Measurements from ENCODE around the gene CEMIP2.
"Not testable (repeated sequence)": the region's sequence is repeated elsewhere in the genome, so short reads cannot be mapped to it uniquely, and the experiment has no call there.

Gene CEMIP2

DNA sequence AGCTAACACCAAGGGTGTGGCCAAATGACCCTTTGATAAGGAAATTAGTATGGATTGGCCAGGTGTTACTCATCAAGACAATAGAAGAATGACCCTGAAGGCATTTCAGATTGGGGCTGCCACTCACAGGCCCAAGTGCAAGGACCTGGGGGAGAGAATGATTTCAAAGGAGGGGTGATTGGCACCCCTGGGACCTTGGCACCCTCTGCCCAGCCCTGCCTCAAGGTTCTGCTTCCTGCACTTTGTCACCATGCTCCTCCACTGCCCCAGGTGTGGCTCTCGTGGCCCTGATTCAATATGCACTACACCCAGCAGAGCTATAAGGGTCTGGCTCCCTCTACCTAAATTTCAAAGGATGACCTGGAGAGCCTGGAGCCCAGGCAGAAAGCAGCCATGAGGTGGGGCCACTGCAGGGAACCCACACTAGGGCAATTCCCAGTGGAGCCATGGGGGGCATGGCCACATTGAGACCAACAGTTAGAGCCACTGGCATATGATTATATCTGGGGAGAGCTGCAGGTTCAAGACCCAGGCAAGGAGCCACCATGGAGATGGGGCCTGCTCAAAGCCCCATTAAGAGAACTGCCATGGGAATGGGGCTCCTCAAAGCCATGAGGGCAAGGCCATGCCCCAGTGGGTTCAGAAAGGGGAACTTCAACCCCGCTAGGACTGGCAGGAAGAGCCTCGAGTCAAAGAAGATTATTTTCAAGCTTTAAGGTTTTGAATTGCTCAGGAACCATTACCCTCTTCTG is 93.0 kb downstream of the CEMIP2 start:
- no peak for DNase-seq (ENCODE audit: low read depth)

DNA sequence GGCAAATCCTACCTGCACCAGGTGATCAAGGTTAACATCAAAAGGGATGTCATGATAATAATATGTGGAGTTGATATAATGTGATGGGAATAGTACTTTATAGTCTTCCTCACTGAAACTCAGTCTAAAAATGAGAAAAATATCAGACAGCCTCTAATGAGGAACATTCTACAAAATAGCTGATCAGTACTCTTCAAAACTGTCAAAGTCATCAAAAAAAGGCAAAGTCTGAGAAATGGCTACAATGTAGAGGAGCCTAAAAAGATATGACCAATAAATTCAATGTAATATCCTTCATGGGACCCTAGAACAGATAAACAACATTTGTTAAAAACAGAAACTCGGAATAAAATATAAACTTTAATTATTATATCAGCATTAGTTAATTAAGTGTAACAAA is 95.7 kb downstream of the CEMIP2 start:
- DNase-seq (ENCODE audit: low read depth) = no peak

DNA sequence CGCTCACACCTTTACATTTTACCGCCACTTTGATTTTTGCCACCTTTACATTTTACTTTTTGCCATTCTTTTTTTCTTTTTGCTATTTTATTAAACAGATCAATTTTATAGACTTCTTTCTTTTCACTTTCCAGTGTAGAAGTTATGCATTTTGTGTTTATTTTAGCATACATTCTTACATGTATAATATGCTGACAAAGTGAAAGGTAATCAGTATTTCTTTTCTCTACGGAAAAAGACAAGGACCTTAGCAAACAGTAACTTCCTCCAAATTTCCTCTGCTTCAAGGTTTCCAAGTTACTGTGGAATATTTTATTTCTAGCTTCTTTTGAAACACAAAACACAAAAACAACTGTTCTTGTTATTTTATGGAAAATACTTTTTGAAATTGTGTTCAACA is 97.0 kb downstream of the CEMIP2 start:
- no peak for DNase-seq (ENCODE audit: low read depth)

DNA sequence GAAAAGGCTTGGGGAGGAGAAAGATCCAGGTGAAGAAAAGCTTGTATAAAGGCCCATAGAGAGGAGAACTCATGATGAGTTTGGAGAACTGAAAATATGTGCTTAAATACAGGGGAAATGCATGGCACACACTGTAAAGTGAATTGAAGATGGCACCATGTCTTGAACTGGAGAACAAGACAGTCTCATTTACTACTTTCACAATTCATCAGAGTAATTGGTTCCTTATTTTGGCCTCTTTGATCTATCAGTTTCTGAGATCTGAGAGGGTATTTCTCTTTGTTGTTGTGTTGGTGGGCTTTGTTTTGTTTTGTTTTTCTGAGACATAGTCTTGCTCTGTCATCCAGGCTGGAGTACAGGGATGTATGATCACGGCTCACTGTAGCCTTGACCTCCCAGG is 98.2 kb downstream of the CEMIP2 start:
- DNase-seq (ENCODE audit: low read depth) = no peak

DNA sequence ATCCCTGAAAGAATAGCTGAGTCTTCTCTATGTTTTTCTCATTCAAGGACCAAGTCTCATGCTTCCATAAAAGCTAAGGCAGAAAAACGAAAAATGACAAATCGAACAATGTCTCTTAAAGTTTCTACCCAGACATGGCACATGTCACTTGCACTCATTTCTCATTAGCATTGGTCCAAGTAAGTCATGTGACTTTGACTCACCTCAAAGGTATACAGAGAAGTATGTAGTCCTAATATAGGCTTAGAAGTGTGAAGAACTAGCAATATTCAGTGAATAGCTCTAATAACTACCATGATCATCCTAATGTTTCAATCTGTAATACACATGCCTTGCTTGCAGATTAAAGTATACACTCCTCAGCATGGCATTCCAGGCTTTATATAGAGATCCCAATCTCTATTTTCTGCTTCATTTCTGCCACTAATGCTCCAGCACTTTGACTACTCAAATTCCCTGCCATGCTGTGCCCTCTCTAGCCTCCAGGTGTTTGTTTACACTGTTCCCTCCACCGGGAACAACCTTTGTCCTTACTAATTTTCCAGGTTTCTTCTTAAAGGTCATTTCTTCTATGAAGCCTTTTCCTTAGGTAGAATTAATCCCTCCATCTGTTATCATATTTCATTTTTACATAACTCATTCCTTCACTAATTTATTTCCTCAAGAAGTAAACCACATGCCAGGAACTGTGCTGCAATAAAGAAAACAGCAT is 98.9 kb downstream of the CEMIP2 start:
- no peak for DNase-seq (ENCODE audit: low read depth)

DNA sequence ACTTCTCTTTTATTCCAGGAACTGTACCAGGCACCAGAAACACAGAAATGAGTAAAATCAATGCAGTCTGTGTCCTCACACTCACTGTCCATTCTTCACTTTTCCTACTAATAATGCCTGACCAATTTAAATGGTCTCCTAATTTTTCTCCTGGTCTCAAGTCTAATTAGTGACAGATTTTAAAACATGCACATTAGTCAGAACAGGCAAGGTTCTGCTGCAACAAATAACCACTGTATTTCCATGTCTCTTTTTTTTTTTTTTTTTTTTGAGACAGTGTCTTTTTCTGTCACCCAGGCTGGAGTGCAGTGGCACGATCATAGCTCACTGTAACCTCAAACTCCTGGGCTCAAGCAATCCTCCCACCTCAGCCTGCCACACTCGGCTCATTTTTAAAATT is 99.6 kb downstream of the CEMIP2 start:
- no peak for DNase-seq (ENCODE audit: low read depth)

DNA sequence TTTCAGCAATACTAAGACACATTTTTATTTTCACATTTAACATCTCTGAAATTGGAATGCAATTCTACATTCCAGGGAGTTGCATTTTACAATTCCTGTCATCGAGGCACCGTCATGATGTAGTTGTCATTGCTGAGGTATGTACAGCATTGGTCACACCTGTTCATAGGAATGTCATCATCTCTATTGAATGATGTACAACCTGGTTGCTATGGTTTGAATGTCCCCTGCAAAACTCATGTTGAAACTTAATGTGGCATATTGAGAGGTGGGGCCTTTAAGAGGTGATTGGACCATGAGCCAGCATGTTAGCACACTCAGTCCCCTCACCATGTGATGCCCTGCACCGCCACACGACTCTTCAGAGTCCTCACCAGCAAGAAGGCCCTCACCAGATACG is 103.1 kb downstream of the CEMIP2 start:
- no peak for DNase-seq (ENCODE audit: low read depth)

DNA sequence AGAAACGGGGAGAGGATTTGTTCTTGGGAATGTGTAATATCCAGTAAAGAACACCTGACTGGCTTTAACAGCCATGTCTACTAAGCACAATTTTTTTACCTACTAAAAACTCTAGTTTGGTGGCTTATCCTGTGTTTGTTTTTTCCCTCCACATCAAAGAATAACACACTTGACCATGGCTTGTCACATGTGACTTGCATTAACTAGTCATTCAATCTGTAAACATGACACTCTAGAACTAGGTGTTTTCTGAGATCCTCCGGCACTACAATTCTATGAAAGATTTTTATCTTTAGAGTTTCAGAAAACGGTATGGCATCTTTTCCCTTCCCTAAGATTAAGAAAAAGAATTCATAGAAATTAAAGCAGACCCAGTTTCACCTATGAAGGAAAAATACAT is 103.7 kb downstream of the CEMIP2 start:
- DNase-seq (ENCODE audit: low read depth) = no peak

DNA sequence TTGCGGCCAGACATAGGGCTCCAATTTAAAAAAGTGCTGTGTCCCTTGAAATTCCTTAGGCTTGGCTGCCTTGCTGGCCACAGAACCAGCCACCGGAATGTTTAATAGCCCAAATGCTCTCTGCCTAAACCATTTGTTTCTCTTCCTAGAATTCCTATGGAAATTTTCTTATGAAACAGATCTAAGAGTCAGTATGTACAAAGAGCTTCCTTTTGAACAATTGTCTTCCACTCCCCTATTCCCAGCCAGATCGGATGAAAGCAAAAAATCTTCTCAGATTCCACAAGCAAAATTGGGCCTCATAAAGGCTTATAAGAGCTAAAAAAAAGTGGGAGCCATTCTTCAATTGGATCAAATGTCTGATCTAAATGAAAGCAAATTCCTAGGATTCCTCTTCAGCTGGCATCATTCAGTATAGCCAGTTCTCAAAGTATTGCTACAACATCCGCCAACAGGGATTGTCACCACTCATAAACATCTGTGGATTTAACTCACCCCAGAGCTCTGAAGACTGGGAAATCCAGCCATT is 104.3 kb downstream of the CEMIP2 start:
- DNase-seq (ENCODE audit: low read depth) = no peak

DNA sequence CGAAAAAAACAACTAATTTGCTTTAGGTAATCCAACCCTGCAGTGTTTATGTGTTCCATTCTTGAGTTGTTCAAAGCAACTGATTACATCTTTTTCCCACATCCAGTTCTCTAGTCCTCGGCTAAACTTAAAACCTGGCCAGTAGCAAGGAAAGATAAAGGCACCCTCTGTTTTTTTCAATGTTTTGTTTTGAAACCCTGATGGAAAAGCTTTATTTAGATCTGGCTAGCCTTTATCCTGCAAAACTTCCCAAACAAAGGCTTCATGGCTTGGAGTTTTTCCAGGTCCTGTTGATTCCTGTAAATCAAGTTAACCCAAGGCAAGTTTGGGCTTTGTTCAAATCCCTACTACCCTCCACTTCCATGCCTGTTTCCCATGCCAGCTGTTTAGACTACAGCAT is 105.1 kb downstream of the CEMIP2 start:
- no peak for DNase-seq (ENCODE audit: low read depth)

DNA sequence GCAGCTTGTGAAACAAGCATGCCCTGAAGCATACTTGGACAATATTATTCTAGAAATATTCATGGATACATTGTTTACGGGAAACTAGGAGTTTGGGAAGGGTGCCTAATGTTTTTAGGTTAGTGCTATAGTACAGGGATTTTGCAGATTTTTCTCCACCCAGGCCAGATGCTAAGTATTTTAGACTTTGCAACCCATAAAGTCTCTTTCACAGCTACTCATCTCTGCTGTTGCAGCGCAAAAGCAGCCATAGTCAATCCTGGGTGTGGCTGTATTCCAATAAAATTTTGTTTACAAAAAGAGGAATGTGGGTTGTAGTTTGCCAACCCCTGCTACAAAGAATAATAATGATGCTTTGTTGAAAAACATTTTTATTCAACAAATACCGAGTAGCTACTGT is 106.2 kb downstream of the CEMIP2 start:
- DNase-seq (ENCODE audit: low read depth) = no peak

DNA sequence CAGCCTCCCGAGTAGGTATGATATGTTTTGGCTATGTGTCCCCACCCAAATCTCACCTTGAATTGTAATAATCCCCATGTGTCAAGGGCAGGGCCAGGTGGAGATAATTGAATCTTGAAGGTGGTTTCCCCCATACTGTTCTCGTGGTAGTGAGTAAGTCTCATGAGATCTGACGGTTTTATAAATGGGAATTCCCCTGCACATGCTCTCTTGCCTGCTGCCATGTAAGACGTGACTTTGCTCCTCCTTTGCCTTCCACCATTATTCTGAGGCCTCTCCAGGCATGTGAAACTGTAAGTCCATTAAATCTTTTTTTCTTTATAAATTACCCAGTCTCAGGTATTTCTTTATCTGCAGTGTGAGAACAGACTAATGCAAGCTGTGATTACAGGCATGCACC is 111.0 kb downstream of the CEMIP2 start:
- DNase-seq (ENCODE audit: low read depth) = not testable (repeated sequence)

DNA sequence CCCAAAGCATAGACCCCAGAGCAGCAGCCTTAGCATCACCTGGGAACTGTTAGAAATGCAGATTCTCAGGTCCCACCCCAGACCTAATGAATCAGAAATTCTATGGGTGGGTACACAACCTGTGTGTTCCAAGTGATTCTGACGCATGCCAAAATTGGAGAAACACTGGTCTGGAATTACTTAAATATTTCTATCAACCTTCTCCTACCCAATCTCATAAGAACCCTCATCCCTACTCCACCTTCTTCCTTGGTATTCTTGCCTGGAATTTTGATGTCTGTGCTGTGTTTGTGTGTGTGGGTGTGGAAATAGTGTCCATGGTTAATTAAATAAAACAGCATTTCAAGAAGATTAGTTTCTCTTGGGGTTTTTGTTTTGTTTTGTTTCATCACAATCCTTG is 111.8 kb downstream of the CEMIP2 start:
- DNase-seq (ENCODE audit: low read depth) = no peak

DNA sequence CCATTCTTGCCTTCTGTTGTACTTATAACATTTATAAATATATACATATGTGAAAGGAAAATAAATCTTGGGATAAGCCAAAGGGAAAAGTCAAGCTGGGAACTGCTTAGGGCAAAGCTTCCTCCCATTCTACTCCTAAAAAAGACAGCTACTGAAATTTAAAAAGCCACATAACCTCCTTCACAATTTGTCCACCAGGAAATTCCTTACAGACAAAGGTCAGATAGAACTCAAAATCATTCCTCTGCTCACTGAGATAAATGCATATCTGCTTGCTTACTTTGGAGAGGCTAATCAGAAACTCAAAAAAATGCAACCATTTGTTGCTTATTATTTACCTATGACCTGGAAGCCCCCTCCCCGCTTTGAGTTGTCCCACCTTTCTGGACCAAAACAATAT is 112.5 kb downstream of the CEMIP2 start:
- no peak for DNase-seq (ENCODE audit: low read depth)

DNA sequence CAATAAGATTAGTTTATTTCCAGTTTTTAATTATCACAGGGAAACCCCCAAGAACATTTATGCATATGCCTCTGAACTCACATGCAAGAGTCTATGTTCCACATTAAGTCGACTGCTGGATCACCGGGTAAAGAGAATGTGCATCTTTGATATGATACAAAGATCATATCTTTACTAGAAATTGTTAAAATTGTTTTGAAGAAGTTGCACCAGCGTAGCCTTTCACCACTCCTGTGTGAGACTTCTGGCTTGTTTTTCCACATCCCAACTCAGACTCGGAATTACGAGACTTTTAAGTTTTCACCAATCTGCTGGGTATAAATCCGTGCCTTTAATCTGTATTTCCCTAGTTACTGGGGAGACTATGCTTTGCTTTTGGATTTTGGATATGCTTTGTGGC is 113.2 kb downstream of the CEMIP2 start:
- DNase-seq (ENCODE audit: low read depth) = no peak

DNA sequence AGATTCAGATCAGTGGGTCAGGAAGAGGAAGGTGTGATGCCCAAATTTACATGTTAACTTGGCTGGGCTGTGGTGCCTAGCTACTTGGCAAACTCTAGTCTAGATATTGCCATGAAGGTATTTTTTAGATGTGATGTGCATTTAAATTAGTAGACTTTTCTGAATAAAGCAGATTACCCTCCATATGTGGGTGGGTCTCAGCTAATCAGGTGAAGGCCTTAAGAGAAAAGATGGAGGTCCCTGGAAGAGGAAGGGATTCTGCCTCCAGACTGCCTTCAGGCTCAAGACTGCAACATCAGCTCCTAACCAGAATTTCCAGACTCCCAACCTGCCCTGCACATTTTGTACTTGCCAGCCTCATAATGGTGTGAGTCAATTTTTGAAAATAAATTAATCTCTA is 115.8 kb downstream of the CEMIP2 start:
- no peak for DNase-seq (ENCODE audit: low read depth)

DNA sequence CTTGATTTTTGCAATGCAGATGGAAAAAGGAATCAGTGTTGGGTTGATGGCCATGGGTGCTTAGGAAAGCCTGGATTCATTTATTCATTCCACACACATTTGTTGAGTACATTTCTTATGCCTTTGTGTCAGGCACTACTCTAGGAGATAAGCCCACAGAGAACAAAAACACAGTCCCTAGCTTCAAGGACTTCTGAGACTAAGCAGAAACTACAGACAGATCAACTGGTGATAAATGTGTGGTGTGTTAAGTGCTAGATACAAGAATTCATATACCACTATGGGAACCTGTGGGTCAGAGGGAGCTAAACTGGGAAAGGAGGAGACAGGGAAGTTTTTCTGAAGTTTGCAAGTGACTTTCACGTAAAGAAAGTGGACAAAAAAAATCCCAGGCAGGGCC is 119.9 kb downstream of the CEMIP2 start:
- no peak for DNase-seq (ENCODE audit: low read depth)

DNA sequence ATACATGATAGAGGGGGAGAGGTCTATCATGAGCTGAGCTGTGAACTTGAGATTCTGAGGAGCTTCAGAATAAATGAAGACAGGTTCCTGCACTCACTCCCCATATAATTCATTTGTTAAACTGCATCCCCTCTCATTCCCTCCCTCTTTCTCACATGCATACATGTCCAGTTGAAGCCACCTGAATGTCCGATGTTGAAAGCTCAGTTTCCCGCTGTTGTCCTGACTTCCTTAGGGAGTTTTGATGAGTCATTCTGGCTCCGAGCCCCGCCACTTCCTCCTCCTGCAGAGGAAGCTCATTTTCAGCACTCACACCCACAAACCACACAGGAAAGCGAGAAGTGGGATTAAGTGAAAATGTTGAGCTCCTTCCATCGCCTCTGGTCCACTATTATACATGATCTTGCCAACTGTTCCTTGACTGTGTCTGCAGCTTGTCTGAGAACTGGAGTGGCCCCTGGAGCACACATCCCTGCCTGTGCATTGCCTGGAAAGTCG is 121.2 kb downstream of the CEMIP2 start:
- no peak for DNase-seq (ENCODE audit: low read depth)

DNA sequence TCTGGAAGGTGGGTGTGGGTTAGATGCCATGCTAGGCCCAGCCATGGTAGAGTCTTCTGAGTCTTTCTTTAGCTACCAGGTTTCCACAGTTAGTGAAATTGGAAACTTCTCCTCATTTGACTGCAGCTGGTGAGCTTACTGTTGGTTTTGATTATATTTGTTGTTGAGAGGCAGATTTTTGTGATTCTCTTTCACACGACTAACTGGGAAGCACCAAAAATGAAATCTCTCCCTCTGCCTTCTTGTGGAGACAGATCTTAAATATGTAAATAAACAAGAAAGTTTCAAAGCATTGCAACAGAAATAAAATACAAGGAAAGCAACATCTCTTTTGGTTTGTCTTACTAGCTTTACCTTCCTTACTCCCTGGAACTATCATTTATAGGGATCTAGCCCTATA is 122.2 kb downstream of the CEMIP2 start:
- DNase-seq (ENCODE audit: low read depth) = no peak

DNA sequence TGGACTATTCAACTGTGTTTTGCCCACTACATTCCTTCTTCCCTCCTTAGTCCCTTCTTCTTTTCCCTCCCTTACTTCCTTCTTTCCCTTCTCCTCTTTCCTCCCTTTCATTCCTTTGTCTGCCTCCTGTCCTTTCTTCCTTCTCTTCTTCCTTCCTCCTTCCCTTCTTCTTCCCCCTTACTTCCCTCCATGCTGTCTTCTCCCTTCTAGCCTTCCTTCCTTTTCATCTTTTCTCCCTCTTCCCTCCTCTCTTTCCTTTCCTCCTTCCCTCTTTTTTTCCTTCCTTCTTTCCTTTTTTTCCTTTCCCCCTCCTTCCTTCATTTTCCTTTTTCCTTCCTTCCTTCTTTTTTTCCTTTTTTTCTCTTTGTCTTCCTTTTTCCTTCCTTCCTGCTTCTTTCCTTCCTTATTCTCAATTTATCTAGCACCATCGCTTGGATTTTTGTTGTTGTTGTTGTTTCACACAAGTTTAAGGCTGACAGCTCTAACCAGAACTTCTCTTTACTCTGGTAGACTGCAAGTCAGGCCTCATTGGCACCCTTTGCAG is 123.4 kb downstream of the CEMIP2 start:
- no peak for DNase-seq (ENCODE audit: low read depth)

DNA sequence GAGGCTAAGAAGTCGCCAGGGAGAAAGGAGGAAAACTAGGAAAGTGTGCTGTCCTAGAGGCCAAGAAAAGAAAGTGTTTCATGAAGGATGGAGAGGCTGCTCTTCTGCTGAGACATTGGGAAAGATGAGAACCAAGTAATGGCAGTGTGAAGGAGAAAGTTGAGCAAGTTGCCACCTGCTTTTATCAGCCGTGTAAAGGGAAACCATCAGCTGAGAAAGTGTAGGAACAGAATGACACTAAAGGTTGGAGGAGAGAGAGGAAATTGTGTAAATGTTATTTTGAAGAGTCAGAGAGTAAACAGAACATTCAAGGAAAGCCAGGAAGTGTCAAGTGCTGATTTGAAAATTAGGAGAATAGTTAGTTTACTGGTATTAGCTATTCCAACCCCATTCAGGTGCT is 125.0 kb downstream of the CEMIP2 start:
- DNase-seq (ENCODE audit: low read depth) = no peak

DNA sequence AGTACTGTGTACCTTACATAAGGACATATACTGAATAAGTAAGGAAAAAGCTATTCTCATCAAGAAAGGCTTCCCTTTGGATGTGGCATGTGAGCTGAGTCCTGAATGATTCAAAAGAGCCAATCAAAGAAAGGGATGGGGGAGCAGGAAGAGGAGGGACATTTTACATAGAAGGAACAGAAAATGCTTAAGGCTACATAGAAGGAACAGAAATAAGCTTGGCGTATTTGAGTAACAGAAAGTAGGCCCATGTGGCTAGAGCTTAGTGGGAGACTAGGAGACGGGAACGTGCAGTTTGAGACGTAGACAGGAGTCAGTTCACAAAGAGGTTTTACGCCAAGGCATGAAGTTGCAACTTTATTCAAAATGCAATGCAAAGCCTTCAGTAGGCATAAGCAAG is 126.3 kb downstream of the CEMIP2 start:
- no peak for DNase-seq (ENCODE audit: low read depth)

DNA sequence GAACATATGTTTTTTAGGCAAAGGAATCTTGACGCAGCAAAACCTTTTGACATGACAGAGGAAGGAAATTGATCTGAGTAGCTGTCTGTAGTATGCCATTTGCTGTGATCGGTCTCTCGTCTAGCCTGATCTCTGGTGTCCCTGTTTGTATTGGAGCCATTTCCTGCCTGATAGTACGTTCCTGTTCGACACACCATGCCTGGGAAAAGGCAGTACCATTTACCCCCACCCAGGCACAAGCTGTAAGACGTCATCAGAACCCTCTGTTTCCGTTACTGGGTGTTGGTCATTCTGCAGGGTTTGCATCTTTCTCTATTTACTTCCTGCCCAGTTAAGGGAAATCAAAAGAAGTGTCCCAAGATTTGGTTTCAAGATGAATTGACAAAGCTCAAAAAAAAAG is 129.7 kb downstream of the CEMIP2 start:
- DNase-seq (ENCODE audit: low read depth) = no peak

All from stimulated activated CD8-positive, alpha-beta memory T cell treated with anti-CD3 and anti-CD28 coated beads, Interleukin-12 subunit alpha, Interleukin-12 subunit beta, amount 100 ng/mL, for 1 hour (primary cell).